ENCODE data around the gene ZFY. TPM values are rescaled to one million over a fixed set of nuclear protein-coding genes. Genes with fewer than 3 reads are reported as not detected.

ZFY gene
- total RNA-seq, 2 experiments from 2014 or later = 10.7 to 16.5 TPM

GRCh38 chrY:3023606-3024005 is 88.4 kb downstream of the ZFY start:
- Histone ChIP-seq H2AFZ (ENCODE audit: low read length) (peak overlapping the region; percentile 58; the same call in 1 of the 2 replicates), H3K4me2 (ENCODE audit: low read length) (peak overlapping the region; percentile 29), H3K9me3 (ENCODE audit: low read length) (no peaks in the 10 kb centered on the region), H3K9me2 (ENCODE audit: insufficient read depth, low read length) (no peaks in the 10 kb centered on the region), H3K27ac (ENCODE audit: low read depth, low read length, poor library complexity, severe bottlenecking) (peak overlapping the region; percentile 43), H3K79me2 (ENCODE audit: insufficient read depth, low read depth, low read length) (no peaks in the 10 kb centered on the region; the same call in 1 of the 2 replicates), H4K20me1 (ENCODE audit: insufficient read depth, low read length) (no peaks in the 10 kb centered on the region), H3K4me3 (ENCODE audit: low read depth, low read length, poor library complexity, severe bottlenecking) (no peak overlapping the region), H3K36me3 (ENCODE audit: insufficient read depth, low read length) (no peaks in the 10 kb centered on the region), H3K4me1 (ENCODE audit: insufficient read depth, low read length, poor library complexity, severe bottlenecking) (peaks cover 64% of the 10 kb centered on the region)
- POLR2A ChIA-PET = interaction anchor here (1.0 to 3.8 kb wide), 3 partner anchors 15 to 20 kb away, joined by 3 to 25 read pairs (median 23); no protein-coding TSS in a partner anchor
- intact Hi-C loops (cut with micrococcal nuclease; ENCODE audit: unreplicated experiment) = loop anchor here (2.0 to 5.0 kb wide), 2 partner anchors 19 to 86 kb away; partner anchors contain the start of gene ZFY
- CTCF ChIA-PET (ENCODE audit: unreplicated experiment) = no interaction called here
- peak; percentile 23 for DNase-seq (ENCODE audit: low spot score)
- TF ChIP-seq CTCF (conservative IDR thresholded peaks at IDR 0.05; ENCODE audit: low read length) = no peak
- TF ChIP-seq EZH2phosphoT487 (IDR thresholded peaks at IDR 0.05; ENCODE audit: borderline replicate concordance, low read depth, low read length) = no peak
- no TSS peak for BruUV-seq (replicated peaks)

- BruUV-seq (replicated peaks) = no TSS peak
- H3K4me3 ChIP-seq (ENCODE audit: low read depth, low read length, poor library complexity, severe bottlenecking) = no peak overlapping the region
These were observed 90.2 kb downstream of the ZFY start for GRCh38 chrY:3025357-3025756.

More at GRCh38 chrY:3025357-3025756, 90.2 kb downstream of the ZFY start:
- no peaks in the 10 kb centered on the region for H4K20me1 ChIP-seq (ENCODE audit: insufficient read depth, low read length)
- peak overlapping the region; percentile 45 for H3K4me2 ChIP-seq (ENCODE audit: low read length)
- peaks cover 48% of the 10 kb centered on the region for H3K4me1 ChIP-seq (ENCODE audit: insufficient read depth, low read length, poor library complexity, severe bottlenecking)
- H3K27ac ChIP-seq (ENCODE audit: low read depth, low read length, poor library complexity, severe bottlenecking) = peak overlapping the region; percentile 40
- intact Hi-C loops (cut with micrococcal nuclease; ENCODE audit: unreplicated experiment) = no loop called here
- no peaks in the 10 kb centered on the region; the same call in 1 of the 2 replicates for H3K79me2 ChIP-seq (ENCODE audit: insufficient read depth, low read depth, low read length)
- peak overlapping the region; percentile 61 for H2AFZ ChIP-seq (ENCODE audit: low read length)
- H3K9me2 ChIP-seq (ENCODE audit: insufficient read depth, low read length) = no peaks in the 10 kb centered on the region
- CTCF ChIA-PET (ENCODE audit: unreplicated experiment) = no interaction called here
- no peak for DNase-seq (ENCODE audit: low spot score)
- H3K9me3 ChIP-seq (ENCODE audit: low read length) = no peaks in the 10 kb centered on the region
- H3K36me3 ChIP-seq (ENCODE audit: insufficient read depth, low read length) = no peaks in the 10 kb centered on the region
- POLR2A ChIA-PET = interaction anchor here (1.0 to 1.1 kb wide), 2 partner anchors 8 to 15 kb away, joined by 3 read pairs; no protein-coding TSS in a partner anchor
- TF ChIP-seq CTCF (conservative IDR thresholded peaks at IDR 0.05; ENCODE audit: low read length) = no peak
- TF ChIP-seq EZH2phosphoT487 (IDR thresholded peaks at IDR 0.05; ENCODE audit: borderline replicate concordance, low read depth, low read length) = no peak

Small RNAs within 50 kb of the gene (small RNA-seq; reads per million reads assigned to genes)
- not detected for gene EEF1A1P41

Other genes with a start within 250 kb of the ZFY start
- gene SRY, start 147.7 kb upstream of the ZFY start, total RNA-seq (2014; rRNA removed; shearing (Covaris generic)) = not detected in 2 replicates
- gene SRY, start 147.7 kb upstream of the ZFY start, total RNA-seq (2022) = not detected in 2 replicates
- gene RPS4Y1, start 93.8 kb upstream of the ZFY start, total RNA-seq (2014; rRNA removed; shearing (Covaris generic)) = 196 and 211 TPM in 2 replicates
- 265 and 283 TPM in 2 replicates for gene RPS4Y1, start 93.8 kb upstream of the ZFY start, total RNA-seq (2022)

Data from OCI-LY7 (cell line).